PC-9 (cell line): Measurements from ENCODE around the gene TLR7. TPM values are rescaled to one million over a fixed set of nuclear protein-coding genes. Genes with fewer than 3 reads are reported as not detected.

Experiments
- BruUV-seq: library from RNA; stranded (reverse); fragments of 400-500 nt; replicated peaks from 2 replicates; lab custom pipeline; 2021; lab: Mats Ljungman, UMichigan
- CTCF ChIA-PET: fragments of 300-600 bp; sonication (Branson Sonifier 250); formaldehyde crosslinking; loops from one replicate; lab custom pipeline; 2022; ENCODE audit warnings: antibody characterized with exemption; lab: Charles Lee
- POLR2A ChIA-PET: fragments of 300-600 bp; sonication (Branson Sonifier 250); formaldehyde crosslinking; loops from one replicate; lab custom pipeline; 2022; ENCODE audit warnings: antibody characterized with exemption; ENCODE audit not compliant: unreplicated experiment; lab: Charles Lee
- DNase-seq, 2 experiments: peaks; one replicate each; pipeline versions ENCODE4 v3.0.0 to v3.0.0-alpha.2; 2015 to 2022; ENCODE audit warnings: mixed read lengths in 1 of 2
- H2AFZ ChIP-seq: fragments of 200-600 bp; sonication (generic); 2 replicates; pipeline ENCODE4 v1.8.1; 2017; ENCODE audit warnings: antibody characterized with exemption
- H3F3A ChIP-seq: fragments of 200-600 bp; sonication (generic); 2 replicates; pipeline ENCODE4 v1.8.1; 2017; ENCODE audit warnings: antibody characterized with exemption, mild to moderate bottlenecking, low read depth; ENCODE audit not compliant: insufficient read depth
- H3K27ac ChIP-seq: fragments of 200-600 bp; sonication (generic); 2 replicates; pipeline ENCODE4 v1.6.1; 2016; ENCODE audit warnings: mixed run types
- H3K27me3 ChIP-seq: fragments of 200-600 bp; sonication (generic); 2 replicates; pipeline ENCODE4 v1.6.1; 2016; ENCODE audit warnings: low read depth, mixed run types; ENCODE audit not compliant: insufficient read depth
- H3K36me3 ChIP-seq: fragments of 200-600 bp; sonication (generic); 2 replicates; pipeline ENCODE4 v1.6.1; 2016; ENCODE audit warnings: low read depth, mixed run types
- H3K4me1 ChIP-seq: fragments of 200-600 bp; sonication (generic); replicated peaks from 2 replicates; pipeline ENCODE4 v1.6.1; 2016; ENCODE audit warnings: mixed run types; ENCODE audit not compliant: insufficient read depth
- H3K4me2 ChIP-seq: fragments of 200-600 bp; sonication (generic); 2 replicates; pipeline ENCODE4 v1.6.1; 2017; ENCODE audit warnings: mixed run types
- H3K4me3 ChIP-seq: fragments of 200-600 bp; sonication (generic); 2 replicates; pipeline ENCODE4 v1.6.1; 2016; ENCODE audit warnings: mixed run types
- H3K79me2 ChIP-seq: fragments of 200-600 bp; sonication (generic); 2 replicates; pipeline ENCODE4 v1.6.1; 2017; ENCODE audit warnings: low read depth, mixed run types
- H3K9me2 ChIP-seq: fragments of 200-600 bp; sonication (generic); 2 replicates; pipeline ENCODE4 v1.8.1; 2017; ENCODE audit warnings: mild to moderate bottlenecking; ENCODE audit not compliant: insufficient read depth
- H3K9me3 ChIP-seq: fragments of 200-600 bp; sonication (generic); 2 replicates; pipeline ENCODE4 v1.8.1; 2016; ENCODE audit warnings: low read depth; ENCODE audit not compliant: insufficient read depth
- H4K20me1 ChIP-seq: fragments of 200-600 bp; sonication (generic); 2 replicates; pipeline ENCODE4 v1.8.1; 2017; ENCODE audit not compliant: insufficient read depth
- CTCF ChIP-seq: fragments of 200-600 bp; sonication (generic); conservative IDR thresholded peaks from 2 replicates; pipeline ENCODE4 v1.6.1; 2017; ENCODE audit warnings: mixed run types, antibody characterized with exemption, mild to moderate bottlenecking, moderate library complexity
- EZH2 ChIP-seq: fragments of 200-600 bp; sonication (generic); IDR thresholded peaks from 2 replicates; pipeline ENCODE4 v1.8.0; 2017; ENCODE audit warnings: antibody characterized with exemption, low read depth
- intact Hi-C: fragments of 100-400 bp; cut with micrococcal nuclease; formaldehyde crosslinking; loops from one replicate; pipeline ENCODE4 v1.10.0; 2022; ENCODE audit not compliant: unreplicated experiment
- total RNA-seq: library from RNA; stranded (reverse); gene quantifications from 2 replicates; pipeline ENCODE4 v1.2.3, GENCODE V29; 2021

TLR7 gene
- total RNA-seq, 1 experiment from 2014 or later = not detected

- no peaks in the 10 kb centered on the region for H3K79me2 ChIP-seq
- DNase-seq = no peak
- H3F3A ChIP-seq = no peaks in the 10 kb centered on the region
- no peak overlapping the region for H2AFZ ChIP-seq
- no peaks in the 10 kb centered on the region for H3K27me3 ChIP-seq
- no peak overlapping the region for H3K4me2 ChIP-seq
- ChIA-PET CTCF (no interaction called here), POLR2A (no interaction called here)
- TF ChIP-seq CTCF (no peak), EZH2 (no peak)
- H3K27ac ChIP-seq = no peak overlapping the region
- no peaks in the 10 kb centered on the region for H4K20me1 ChIP-seq
- H3K4me1 ChIP-seq = no peaks in the 10 kb centered on the region
- no TSS peak for BruUV-seq
- H3K4me3 ChIP-seq = no peak overlapping the region
- H3K36me3 ChIP-seq = no peaks in the 10 kb centered on the region
- intact Hi-C loops = no loop called here
- no peaks in the 10 kb centered on the region for H3K9me3 ChIP-seq
- H3K9me2 ChIP-seq = no peaks in the 10 kb centered on the region
Measured at GRCh38 chrX:12865359-12865758, 1.5 kb upstream of the TLR7 start.

- H3K9me2 ChIP-seq = no peaks in the 10 kb centered on the region
- no peaks in the 10 kb centered on the region for H3K79me2 ChIP-seq
- DNase-seq = no peak
- no peak overlapping the region for H2AFZ ChIP-seq
- H3K27ac ChIP-seq = no peak overlapping the region
- TF ChIP-seq CTCF = no peak
- no peak for TF ChIP-seq EZH2
- no peak overlapping the region for H3K4me2 ChIP-seq
- CTCF ChIA-PET = no interaction called here
- H3K9me3 ChIP-seq = no peaks in the 10 kb centered on the region
- POLR2A ChIA-PET = no interaction called here
- H4K20me1 ChIP-seq = no peaks in the 10 kb centered on the region
- H3K4me3 ChIP-seq = no peak overlapping the region
- BruUV-seq = no TSS peak
- no peaks in the 10 kb centered on the region for H3K4me1 ChIP-seq
- H3K27me3 ChIP-seq = no peaks in the 10 kb centered on the region
- intact Hi-C loops = no loop called here
- no peaks in the 10 kb centered on the region for H3F3A ChIP-seq
- no peaks in the 10 kb centered on the region for H3K36me3 ChIP-seq
Measured at GRCh38 chrX:12867685-12868084, 813 bp downstream of the TLR7 start.

- intact Hi-C loops = no loop called here
- Histone ChIP-seq H3F3A (no peaks in the 10 kb centered on the region), H3K9me3 (no peaks in the 10 kb centered on the region), H2AFZ (no peak overlapping the region), H3K4me3 (no peak overlapping the region), H3K9me2 (no peaks in the 10 kb centered on the region), H3K36me3 (no peaks in the 10 kb centered on the region), H3K4me2 (no peak overlapping the region), H3K27ac (no peak overlapping the region), H4K20me1 (no peaks in the 10 kb centered on the region), H3K79me2 (no peaks in the 10 kb centered on the region), H3K4me1 (no peaks in the 10 kb centered on the region), H3K27me3 (no peaks in the 10 kb centered on the region)
- ChIA-PET POLR2A (no interaction called here), CTCF (no interaction called here)
- no peak for DNase-seq
- TF ChIP-seq CTCF (no peak), EZH2 (no peak)
- no TSS peak for BruUV-seq
Measured at GRCh38 chrX:12868747-12869146, 1.9 kb downstream of the TLR7 start.
